Type B pancreatic cell (in vitro differentiated cells): ENCODE data around the gene TSPAN6. TPM values are rescaled to one million over a fixed set of nuclear protein-coding genes. Genes with fewer than 3 reads are reported as not detected.

ENCODE experiments used
- DNase-seq: peaks from one replicate; pipeline ENCODE4 v3.0.0; 2021; ENCODE audit warnings: mixed read lengths; ENCODE audit not compliant: unreplicated experiment; ENCODE audit errors: extremely low spot score
- H3K27ac Mint-ChIP-seq: 2 replicates; pipeline ENCODE4 v1.8.0; 2021; ENCODE audit warnings: mild to moderate bottlenecking, mixed read lengths
- H3K27me3 Mint-ChIP-seq: 2 replicates; pipeline ENCODE4 v1.8.0; 2021; ENCODE audit warnings: mixed read lengths
- H3K36me3 Mint-ChIP-seq: 2 replicates; pipeline ENCODE4 v1.8.0; 2021; ENCODE audit warnings: mixed read lengths
- H3K4me1 Mint-ChIP-seq: one replicate; pipeline ENCODE4 v1.8.0; 2021; ENCODE audit warnings: mixed read lengths; ENCODE audit not compliant: unreplicated experiment
- H3K4me3 Mint-ChIP-seq: 2 replicates; pipeline ENCODE4 v1.8.0; 2021; ENCODE audit warnings: mild to moderate bottlenecking, mixed read lengths
- H3K9me3 Mint-ChIP-seq: 2 replicates; pipeline ENCODE4 v1.8.0; 2021; ENCODE audit warnings: mixed read lengths
- CTCF ChIP-seq: fragments of 200-600 bp; sonication (generic); conservative IDR thresholded peaks from 2 replicates; pipeline ENCODE4 v1.5.0; 2021; ENCODE audit warnings: antibody characterized with exemption, mild to moderate bottlenecking
- total RNA-seq: library from RNA; stranded (reverse); gene quantifications from 2 replicates; pipeline ENCODE4 v1.2.1, GENCODE V29; 2021; ENCODE audit warnings: low replicate concordance

TSPAN6 gene
- total RNA-seq, 1 donor from 2014 or later, result 99.3 TPM

GRCh38 chrX:100642290-100642689 is 5.7 kb upstream of the TSPAN6 start:
- TF ChIP-seq CTCF, result no peak
- Mint-ChIP-seq H3K27me3 (no peaks in the 10 kb centered on the region), H3K27ac (peak overlapping the region; percentile 88), H3K4me3 (peak overlapping the region; percentile 55), H3K36me3 (no peaks in the 10 kb centered on the region), H3K9me3 (peaks cover 4% of the 10 kb centered on the region), H3K4me1 (peaks cover 9% of the 10 kb centered on the region)
- DNase-seq, result no peak

- H3K36me3 Mint-ChIP-seq, result no peaks in the 10 kb centered on the region
- no peaks in the 10 kb centered on the region for H3K9me3 Mint-ChIP-seq
- no peaks in the 10 kb centered on the region for H3K27me3 Mint-ChIP-seq
- peak overlapping the region; percentile 98 for H3K4me3 Mint-ChIP-seq
- TF ChIP-seq CTCF, result no peak
- peak overlapping the region; percentile 95 for H3K27ac Mint-ChIP-seq
- no peaks in the 10 kb centered on the region for H3K4me1 Mint-ChIP-seq
- DNase-seq, result no peak
Observed at GRCh38 chrX:100635989-100636320, 651 bp downstream of the TSPAN6 start.

GRCh38 chrX:100635040-100635439 is 1.6 kb downstream of the TSPAN6 start:
- no peak for DNase-seq
- no peak for TF ChIP-seq CTCF
- no peaks in the 10 kb centered on the region for H3K9me3 Mint-ChIP-seq
- peaks cover 6% of the 10 kb centered on the region for H3K36me3 Mint-ChIP-seq
- no peaks in the 10 kb centered on the region for H3K27me3 Mint-ChIP-seq
- peak overlapping the region; percentile 98 for H3K4me3 Mint-ChIP-seq
- no peak overlapping the region for H3K27ac Mint-ChIP-seq
- no peaks in the 10 kb centered on the region for H3K4me1 Mint-ChIP-seq

- Mint-ChIP-seq H3K36me3 (peaks cover 9% of the 10 kb centered on the region), H3K4me1 (no peaks in the 10 kb centered on the region), H3K27me3 (no peaks in the 10 kb centered on the region), H3K9me3 (no peaks in the 10 kb centered on the region), H3K27ac (no peak overlapping the region), H3K4me3 (no peak overlapping the region)
- no peak for TF ChIP-seq CTCF
- DNase-seq, result no peak
Observed at GRCh38 chrX:100625985-100626491, 10.6 kb downstream of the TSPAN6 start.

- H3K36me3 Mint-ChIP-seq, result peaks cover 3% of the 10 kb centered on the region
- TF ChIP-seq CTCF, result no peak
- no peaks in the 10 kb centered on the region for H3K9me3 Mint-ChIP-seq
- no peaks in the 10 kb centered on the region for H3K27me3 Mint-ChIP-seq
- no peak overlapping the region for H3K27ac Mint-ChIP-seq
- no peaks in the 10 kb centered on the region for H3K4me1 Mint-ChIP-seq
- no peak overlapping the region for H3K4me3 Mint-ChIP-seq
- DNase-seq, result no peak
Observed at GRCh38 chrX:100623001-100623400, 13.6 kb downstream of the TSPAN6 start.

- H3K9me3 Mint-ChIP-seq, result peaks cover 8% of the 10 kb centered on the region
- peak; percentile 71 for TF ChIP-seq CTCF
- peak overlapping the region; percentile 67 for H3K4me3 Mint-ChIP-seq
- no peaks in the 10 kb centered on the region for H3K4me1 Mint-ChIP-seq
- no peaks in the 10 kb centered on the region for H3K27me3 Mint-ChIP-seq
- no peak for DNase-seq
- no peaks in the 10 kb centered on the region for H3K36me3 Mint-ChIP-seq
- peak overlapping the region; percentile 91 for H3K27ac Mint-ChIP-seq
Observed at GRCh38 chrX:100615005-100615404, 21.6 kb downstream of the TSPAN6 start.
